Activated B cell treated with CpG ODN at 0.5 μM for 24 hours (primary cell): Measurements from ENCODE around the gene CDK14. TPM values are rescaled to one million over a fixed set of nuclear protein-coding genes. Genes with fewer than 3 reads are reported as not detected.

ENCODE experiments used
- ATAC-seq: fragments of 200-7000 bp; cut with Tn5 transposase; one replicate; pipeline ENCODE4 v1.10.0; 2021; ENCODE audit warnings: low read depth, mild to moderate bottlenecking, moderate library complexity
- CTCF ChIA-PET: fragments of 350-600 bp; sonication (Branson Sonifier 250); formaldehyde crosslinking; loops from one replicate; lab custom pipeline; 2021; ENCODE audit warnings: antibody characterized with exemption; lab: Charles Lee
- POLR2A ChIA-PET: fragments of 350-600 bp; sonication (Branson Sonifier 250); formaldehyde crosslinking; loops from one replicate; lab custom pipeline; 2021; ENCODE audit warnings: antibody characterized with exemption; lab: Charles Lee
- DNase-seq: peaks from one replicate; pipeline ENCODE4 v3.0.0; 2022
- H3K27ac Mint-ChIP-seq: one replicate; pipeline ENCODE4 v1.8.0; 2020; ENCODE audit warnings: mixed read lengths
- H3K27me3 Mint-ChIP-seq: one replicate; pipeline ENCODE4 v1.8.0; 2021; ENCODE audit warnings: mixed read lengths
- H3K36me3 Mint-ChIP-seq: one replicate; pipeline ENCODE4 v1.8.0; 2021; ENCODE audit warnings: low read depth, mixed read lengths
- H3K4me1 Mint-ChIP-seq: one replicate; pipeline ENCODE4 v1.8.0; 2021; ENCODE audit warnings: mixed read lengths
- H3K4me3 Mint-ChIP-seq: one replicate; pipeline ENCODE4 v1.8.0; 2020; ENCODE audit warnings: mild to moderate bottlenecking, mixed read lengths
- H3K9me3 Mint-ChIP-seq: one replicate; pipeline ENCODE4 v1.8.0; 2020; ENCODE audit warnings: mixed read lengths
- CTCF ChIP-seq: fragments of 200-600 bp; IDR thresholded peaks from one replicate; pipeline ENCODE4 v1.8.0; 2022; ENCODE audit warnings: antibody characterized with exemption, mild to moderate bottlenecking
- intact Hi-C: fragments of 100-400 bp; cut with micrococcal nuclease; formaldehyde crosslinking; loops from one replicate; pipeline ENCODE4 v1.15.1; 2024
- total RNA-seq: library from RNA; stranded (reverse); gene quantifications from 2 replicates; pipeline ENCODE4 v1.2.3, GENCODE V29; 2022

Gene CDK14
- total RNA-seq, 1 donor from 2014 or later, result 140 TPM

GRCh38 chr7:91230100-91230499 is 634.0 kb downstream of the CDK14 start:
- Mint-ChIP-seq H3K9me3 (no peaks in the 10 kb centered on the region), H3K4me3 (no peak overlapping the region), H3K36me3 (no peaks in the 10 kb centered on the region), H3K27ac (no peak overlapping the region), H3K27me3 (peaks cover 7% of the 10 kb centered on the region), H3K4me1 (no peaks in the 10 kb centered on the region)
- TF ChIP-seq CTCF, result no peak
- intact Hi-C loops, result no loop called here
- ChIA-PET POLR2A (no interaction called here), CTCF (no interaction called here)
- ATAC-seq (no peak), DNase-seq (no peak)

GRCh38 chr7:91230503-91230902 is 634.4 kb downstream of the CDK14 start:
- no peaks in the 10 kb centered on the region for H3K9me3 Mint-ChIP-seq
- H3K36me3 Mint-ChIP-seq, result no peaks in the 10 kb centered on the region
- H3K4me1 Mint-ChIP-seq, result no peaks in the 10 kb centered on the region
- peaks cover 7% of the 10 kb centered on the region for H3K27me3 Mint-ChIP-seq
- ATAC-seq (no peak), DNase-seq (no peak)
- intact Hi-C loops, result no loop called here
- H3K27ac Mint-ChIP-seq, result no peak overlapping the region
- no peak for TF ChIP-seq CTCF
- POLR2A ChIA-PET, result no interaction called here
- H3K4me3 Mint-ChIP-seq, result no peak overlapping the region
- CTCF ChIA-PET, result no interaction called here

- POLR2A ChIA-PET, result no interaction called here
- no peaks in the 10 kb centered on the region for H3K9me3 Mint-ChIP-seq
- H3K4me3 Mint-ChIP-seq, result no peak overlapping the region
These were observed 637.1 kb downstream of the CDK14 start for GRCh38 chr7:91233212-91233611.

GRCh38 chr7:91235211-91235832 is 639.2 kb downstream of the CDK14 start:
- DNase-seq (no peak), ATAC-seq (no peak)
- Mint-ChIP-seq H3K9me3 (no peaks in the 10 kb centered on the region), H3K4me3 (no peak overlapping the region), H3K4me1 (no peaks in the 10 kb centered on the region), H3K27ac (no peak overlapping the region), H3K27me3 (peaks cover 9% of the 10 kb centered on the region), H3K36me3 (no peaks in the 10 kb centered on the region)
- POLR2A ChIA-PET, result no interaction called here
- CTCF ChIA-PET, result no interaction called here
- intact Hi-C loops, result no loop called here
- TF ChIP-seq CTCF, result no peak

More at GRCh38 chr7:91233212-91233611, 637.1 kb downstream of the CDK14 start:
- Mint-ChIP-seq H3K27ac (no peak overlapping the region), H3K4me1 (no peaks in the 10 kb centered on the region), H3K27me3 (peaks cover 7% of the 10 kb centered on the region), H3K36me3 (no peaks in the 10 kb centered on the region)
- no peak for TF ChIP-seq CTCF
- CTCF ChIA-PET, result no interaction called here
- ATAC-seq, result no peak
- no peak for DNase-seq
- intact Hi-C loops, result no loop called here

GRCh38 chr7:91239171-91239604 is 643.1 kb downstream of the CDK14 start:
- ChIA-PET POLR2A (no interaction called here), CTCF (no interaction called here)
- DNase-seq (no peak), ATAC-seq (no peak)
- no peaks in the 10 kb centered on the region for H3K36me3 Mint-ChIP-seq
- no peak overlapping the region for H3K27ac Mint-ChIP-seq
- no peak for TF ChIP-seq CTCF
- H3K27me3 Mint-ChIP-seq, result peaks cover 7% of the 10 kb centered on the region
- no peaks in the 10 kb centered on the region for H3K9me3 Mint-ChIP-seq
- intact Hi-C loops, result no loop called here
- no peak overlapping the region for H3K4me3 Mint-ChIP-seq
- no peaks in the 10 kb centered on the region for H3K4me1 Mint-ChIP-seq
